ENCODE data around the gene SOAT2. TPM values are rescaled to one million over a fixed set of nuclear protein-coding genes. Genes with fewer than 3 reads are reported as not detected.

The SOAT2 gene
- polyA plus RNA-seq, 1 donor (not counting 4 experiments of a cell fraction or from before 2014, with no cell fraction given): not detected

- H3K79me2 ChIP-seq (ENCODE audit: control insufficient read depth, insufficient read depth, low read length): no peaks in the 10 kb centered on the region
- no peaks in the 10 kb centered on the region for H3K9me1 ChIP-seq (ENCODE audit: control insufficient read depth, extremely low read depth, insufficient read depth, low read length)
- no peak overlapping the region for H3K27ac ChIP-seq (ENCODE audit: control insufficient read depth, insufficient read depth, low read length)
- H3K4me3 ChIP-seq (ENCODE audit: control insufficient read depth in 2 of 3, extremely low read depth in 1 of 3, insufficient read depth in 2 of 3, low read depth in 1 of 3, low read length in 3 of 3): no peak overlapping the region
- H3K9me3 ChIP-seq (ENCODE audit: control insufficient read depth, low read depth, low read length): no peaks in the 10 kb centered on the region
- DNase-seq (ENCODE audit: low read depth, low spot score): no peak
- no peak for TF ChIP-seq EZH2 (IDR thresholded peaks at IDR 0.05; ENCODE audit: low read length)
- no peak for TF ChIP-seq CTCF (optimal IDR thresholded peaks at IDR 0.05 in 1 of 3, IDR thresholded peaks at IDR 0.05 in 1 of 3, conservative IDR thresholded peaks at IDR 0.05 in 1 of 3; ENCODE audit: extremely low read depth in 1 of 3, insufficient read depth in 2 of 3, low read length in 3 of 3)
- peaks cover 6% of the 10 kb centered on the region for H3K4me1 ChIP-seq (ENCODE audit: control insufficient read depth, extremely low read depth, insufficient read depth, low read length)
- no peak overlapping the region for H3K9ac ChIP-seq (ENCODE audit: control insufficient read depth, extremely low read depth, insufficient read depth, low read length)
- dilution Hi-C loops (cut with MboI; ENCODE audit: extremely low pct_ligation_motif_present, low sequenced_read_pairs): no loop called here
- H4K20me1 ChIP-seq (ENCODE audit: control insufficient read depth, extremely low read depth, insufficient read depth, low read length): peaks cover 5% of the 10 kb centered on the region
- FAIRE-seq: no peak
- H3K27me3 ChIP-seq (ENCODE audit: control insufficient read depth, extremely low read depth, insufficient read depth, low read length): no peaks in the 10 kb centered on the region
- H2AFZ ChIP-seq (ENCODE audit: control insufficient read depth, low read length): no peak overlapping the region
- H3K36me3 ChIP-seq (ENCODE audit: control insufficient read depth in 2 of 2, extremely low read depth in 1 of 2, insufficient read depth in 2 of 2, low read length in 2 of 2): peaks cover 18 to 22% of the 10 kb centered on the region in 2 experiments
- H3K4me2 ChIP-seq (ENCODE audit: control insufficient read depth, extremely low read depth, insufficient read depth, low read depth, low read length): no peak overlapping the region
These were observed 40.1 kb upstream of the SOAT2 start for GRCh38 chr12:53062977-53063707.

DNA sequence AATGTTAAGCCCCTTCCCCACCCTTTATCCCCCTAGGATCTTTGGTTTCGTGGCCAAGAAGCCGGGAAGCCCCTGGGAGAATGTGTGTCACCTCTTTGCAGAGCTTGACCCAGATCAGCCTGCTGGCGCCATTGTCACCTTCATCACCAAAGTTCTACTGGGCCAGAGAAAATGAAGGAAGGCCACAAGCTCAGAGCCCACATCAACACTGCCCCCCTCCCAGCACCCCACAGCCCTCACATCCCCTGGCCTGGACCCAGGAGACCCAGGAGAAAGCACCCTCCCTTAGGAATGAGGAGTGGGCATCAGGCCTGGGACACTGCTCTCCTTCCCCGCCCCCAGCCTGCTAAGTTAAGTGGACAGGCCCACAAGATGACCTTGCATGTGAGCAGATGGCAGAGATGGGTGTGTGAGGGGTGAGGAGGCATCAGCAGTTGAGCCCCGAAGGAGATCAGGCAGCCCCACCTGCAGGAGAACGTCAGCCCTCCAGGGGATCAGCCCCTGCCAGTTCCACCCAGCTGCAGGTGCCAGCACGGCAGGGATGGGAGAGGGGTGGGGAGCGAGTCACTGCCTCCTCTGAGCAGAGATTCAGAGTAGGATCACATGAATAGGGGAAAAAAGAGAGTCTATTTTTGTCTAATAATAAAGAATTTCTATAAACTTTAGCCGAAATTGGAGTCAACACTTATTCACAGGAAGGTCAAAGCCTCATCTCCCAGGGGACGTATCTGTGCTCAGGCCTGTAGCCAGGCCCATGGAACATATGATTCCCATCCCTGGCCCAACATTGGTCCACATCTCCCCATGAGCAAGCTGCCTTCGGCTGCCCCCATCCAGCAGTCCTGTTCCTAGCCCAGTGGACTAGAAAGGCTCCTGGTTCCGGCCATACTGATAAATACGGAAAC, 39.3 kb upstream of the SOAT2 start:
- DNase-seq (ENCODE audit: low read depth, low spot score) (no peak), FAIRE-seq (no peak)
- Histone ChIP-seq H4K20me1 (ENCODE audit: control insufficient read depth, extremely low read depth, insufficient read depth, low read length) (peaks cover 5% of the 10 kb centered on the region), H3K79me2 (ENCODE audit: control insufficient read depth, insufficient read depth, low read length) (no peaks in the 10 kb centered on the region), H3K4me3 (ENCODE audit: control insufficient read depth in 2 of 3, extremely low read depth in 1 of 3, insufficient read depth in 2 of 3, low read depth in 1 of 3, low read length in 3 of 3) (no peak overlapping the region), H3K4me1 (ENCODE audit: control insufficient read depth, extremely low read depth, insufficient read depth, low read length) (peaks cover 11% of the 10 kb centered on the region), H3K9me1 (ENCODE audit: control insufficient read depth, extremely low read depth, insufficient read depth, low read length) (no peaks in the 10 kb centered on the region), H3K27ac (ENCODE audit: control insufficient read depth, insufficient read depth, low read length) (no peak overlapping the region), H2AFZ (ENCODE audit: control insufficient read depth, low read length) (no peak overlapping the region), H3K36me3 (ENCODE audit: control insufficient read depth in 2 of 2, extremely low read depth in 1 of 2, insufficient read depth in 2 of 2, low read length in 2 of 2) (peaks cover 19 to 22% of the 10 kb centered on the region in 2 experiments), H3K27me3 (ENCODE audit: control insufficient read depth, extremely low read depth, insufficient read depth, low read length) (no peaks in the 10 kb centered on the region), H3K9me3 (ENCODE audit: control insufficient read depth, low read depth, low read length) (no peaks in the 10 kb centered on the region), H3K4me2 (ENCODE audit: control insufficient read depth, extremely low read depth, insufficient read depth, low read depth, low read length) (no peak overlapping the region), H3K9ac (ENCODE audit: control insufficient read depth, extremely low read depth, insufficient read depth, low read length) (no peak overlapping the region)
- dilution Hi-C loops (cut with MboI; ENCODE audit: extremely low pct_ligation_motif_present, low sequenced_read_pairs): no loop called here
- TF ChIP-seq CTCF (optimal IDR thresholded peaks at IDR 0.05 in 1 of 3, IDR thresholded peaks at IDR 0.05 in 1 of 3, conservative IDR thresholded peaks at IDR 0.05 in 1 of 3; ENCODE audit: extremely low read depth in 1 of 3, insufficient read depth in 2 of 3, low read length in 3 of 3): no peak
- TF ChIP-seq EZH2 (IDR thresholded peaks at IDR 0.05; ENCODE audit: low read length): no peak

All from keratinocyte (primary cell).